Embryonic facial prominence (tissue), 1 donor: Measurements from ENCODE around the gene TSPAN5.
"Not testable (repeated sequence)": the region's sequence is repeated elsewhere in the genome, so short reads cannot be mapped to it uniquely, and the experiment has no call there.

Experiments used
- DNase-seq: peaks from one replicate; pipeline ENCODE4 v3.0.0-alpha.2; 2016; ENCODE audit errors: extremely low spot score

TSPAN5 gene

DNA sequence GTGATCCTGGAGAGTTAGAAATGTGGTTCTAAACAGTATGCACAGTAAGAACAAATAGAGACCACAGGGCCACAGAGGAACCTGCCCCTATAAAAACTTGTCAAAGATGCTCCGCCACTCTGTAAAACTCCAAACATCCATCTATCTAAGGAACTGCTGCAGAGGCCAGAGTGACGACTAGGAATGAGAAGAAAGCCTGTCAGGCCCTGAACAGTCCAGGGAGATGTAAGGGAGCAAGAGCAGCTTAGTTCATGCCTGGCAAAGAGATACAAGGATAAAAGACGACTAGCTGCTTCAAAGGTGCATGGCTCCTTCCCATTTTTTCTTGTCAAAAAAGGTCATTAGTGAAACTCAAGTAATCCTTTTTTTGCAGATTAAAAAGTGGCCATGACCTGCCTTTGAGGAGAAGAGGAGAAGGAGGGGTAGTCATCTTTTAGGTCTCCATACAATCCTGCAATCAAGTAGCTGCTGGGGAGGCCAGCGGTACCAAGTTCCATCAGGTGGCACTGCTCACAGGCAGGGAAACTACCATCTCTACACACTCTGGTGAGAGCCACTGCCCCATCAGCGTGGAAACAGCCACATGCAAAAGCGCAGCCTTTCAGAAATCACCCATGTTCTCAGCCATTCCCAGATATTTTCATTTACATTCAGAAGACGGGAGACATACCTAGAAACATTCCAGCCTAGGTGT is 162.1 kb downstream of the TSPAN5 start:
- DNase-seq = no peak

DNA sequence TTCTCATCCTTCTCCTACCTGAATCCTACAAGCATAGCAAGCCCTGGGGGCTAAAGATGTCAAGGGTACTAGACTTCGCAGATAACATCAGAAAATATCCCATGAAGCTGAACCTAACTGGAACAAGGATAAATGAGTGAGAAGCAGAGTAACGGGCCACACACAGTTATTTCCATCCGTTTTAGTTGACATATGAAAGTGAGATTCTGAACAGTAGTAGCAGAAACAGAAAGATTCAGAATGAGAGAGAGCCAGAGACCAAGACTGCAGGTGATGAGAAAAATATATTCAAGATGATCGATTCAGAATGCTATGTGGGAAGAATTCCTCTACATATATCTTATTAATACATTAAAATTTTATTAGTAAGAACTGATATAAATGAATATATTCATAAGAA is 165.1 kb downstream of the TSPAN5 start:
- DNase-seq = no peak

DNA sequence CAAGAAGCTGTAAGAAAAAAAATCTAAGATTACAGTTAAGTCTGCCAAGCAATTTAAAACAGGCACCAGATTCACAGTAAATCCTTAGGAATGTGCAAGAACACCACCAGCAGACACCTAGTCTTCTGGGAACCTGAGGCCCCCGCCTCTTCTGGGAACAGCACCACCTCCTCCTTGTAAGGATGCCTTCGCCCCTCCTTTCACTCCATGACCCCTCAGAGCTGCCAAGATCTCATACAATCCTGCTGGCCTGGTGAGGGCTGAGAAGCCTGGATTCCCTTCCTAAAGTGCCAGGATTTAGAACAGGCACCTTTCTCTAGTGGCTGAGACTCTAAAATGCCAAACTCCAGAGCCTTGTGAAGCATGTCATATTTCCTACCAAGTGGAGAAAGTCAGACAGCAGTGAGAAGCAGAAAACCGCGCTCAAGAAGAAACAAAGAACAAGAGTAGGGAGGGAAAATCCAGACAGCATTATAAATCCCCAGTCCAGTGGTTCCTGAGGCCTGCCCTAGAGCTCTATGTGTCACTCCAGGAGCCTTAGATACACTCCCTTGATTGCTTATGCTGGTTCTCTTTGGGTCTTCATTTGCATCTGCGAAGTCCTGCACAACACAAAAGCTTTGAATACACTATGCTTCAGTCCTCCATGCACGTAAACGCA is 166.4 kb downstream of the TSPAN5 start:
- DNase-seq = no peak

DNA sequence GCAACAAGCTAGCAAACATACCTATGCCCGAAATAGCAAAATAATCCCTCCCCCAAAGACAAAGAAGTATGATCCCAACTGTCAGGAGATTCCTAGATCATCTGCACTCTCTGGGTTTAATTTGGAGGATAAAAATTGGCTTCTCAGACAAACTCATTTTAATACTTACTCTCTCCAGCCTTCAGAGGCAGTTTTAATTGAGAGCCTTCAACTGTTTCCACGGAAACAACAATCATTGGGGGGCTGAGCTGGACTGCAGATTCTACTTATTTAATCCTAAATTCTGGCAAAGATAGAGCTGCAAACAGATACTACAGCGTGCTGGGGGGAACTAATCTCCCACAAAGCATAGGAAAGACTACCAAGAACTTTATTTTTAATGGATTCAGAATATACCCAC is 168.2 kb downstream of the TSPAN5 start:
- DNase-seq = no peak

DNA sequence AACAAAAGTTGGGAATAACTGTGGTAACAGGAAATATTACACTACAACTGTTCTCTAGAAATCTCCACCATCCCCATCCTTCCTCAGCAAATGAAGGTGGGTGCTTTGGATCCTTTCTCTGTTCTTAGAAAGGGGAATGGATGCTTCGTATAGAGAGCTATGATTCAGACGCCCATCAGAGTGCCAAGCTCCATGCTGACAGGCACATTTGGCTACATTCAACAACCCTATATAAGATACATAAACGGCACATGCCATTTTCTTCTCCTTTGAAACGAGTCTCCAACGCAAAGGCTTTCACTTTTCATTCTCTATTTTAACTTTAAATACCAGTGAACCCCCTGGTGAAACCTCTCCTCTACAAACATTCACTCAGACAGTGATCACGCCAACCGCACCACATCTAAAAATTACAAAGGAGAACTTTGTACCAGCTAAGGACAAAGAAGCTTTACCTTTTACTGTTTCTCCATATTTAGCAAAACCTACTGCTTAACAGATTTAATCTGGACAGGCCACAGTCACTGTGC is 172.5 kb downstream of the TSPAN5 start:
- DNase-seq = no peak

DNA sequence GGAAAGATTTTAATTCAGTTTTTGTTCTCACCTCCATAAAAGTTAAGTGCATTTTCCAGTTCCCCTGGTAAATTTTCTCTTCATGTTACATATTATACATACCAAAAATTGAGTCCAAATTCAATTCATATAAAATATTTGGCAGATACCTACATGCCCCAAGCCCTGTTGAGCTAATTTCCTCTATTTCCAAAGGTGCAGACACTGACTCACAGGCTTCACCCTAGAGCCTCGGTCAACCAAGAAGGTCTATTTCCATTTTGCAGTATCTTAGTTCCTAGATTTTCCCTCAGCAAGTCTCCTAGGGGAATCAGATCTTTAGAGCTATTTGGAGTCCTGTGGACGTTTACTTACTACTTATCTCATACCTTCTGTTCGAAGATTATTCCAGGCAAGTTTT is 174.4 kb downstream of the TSPAN5 start:
- no peak for DNase-seq

DNA sequence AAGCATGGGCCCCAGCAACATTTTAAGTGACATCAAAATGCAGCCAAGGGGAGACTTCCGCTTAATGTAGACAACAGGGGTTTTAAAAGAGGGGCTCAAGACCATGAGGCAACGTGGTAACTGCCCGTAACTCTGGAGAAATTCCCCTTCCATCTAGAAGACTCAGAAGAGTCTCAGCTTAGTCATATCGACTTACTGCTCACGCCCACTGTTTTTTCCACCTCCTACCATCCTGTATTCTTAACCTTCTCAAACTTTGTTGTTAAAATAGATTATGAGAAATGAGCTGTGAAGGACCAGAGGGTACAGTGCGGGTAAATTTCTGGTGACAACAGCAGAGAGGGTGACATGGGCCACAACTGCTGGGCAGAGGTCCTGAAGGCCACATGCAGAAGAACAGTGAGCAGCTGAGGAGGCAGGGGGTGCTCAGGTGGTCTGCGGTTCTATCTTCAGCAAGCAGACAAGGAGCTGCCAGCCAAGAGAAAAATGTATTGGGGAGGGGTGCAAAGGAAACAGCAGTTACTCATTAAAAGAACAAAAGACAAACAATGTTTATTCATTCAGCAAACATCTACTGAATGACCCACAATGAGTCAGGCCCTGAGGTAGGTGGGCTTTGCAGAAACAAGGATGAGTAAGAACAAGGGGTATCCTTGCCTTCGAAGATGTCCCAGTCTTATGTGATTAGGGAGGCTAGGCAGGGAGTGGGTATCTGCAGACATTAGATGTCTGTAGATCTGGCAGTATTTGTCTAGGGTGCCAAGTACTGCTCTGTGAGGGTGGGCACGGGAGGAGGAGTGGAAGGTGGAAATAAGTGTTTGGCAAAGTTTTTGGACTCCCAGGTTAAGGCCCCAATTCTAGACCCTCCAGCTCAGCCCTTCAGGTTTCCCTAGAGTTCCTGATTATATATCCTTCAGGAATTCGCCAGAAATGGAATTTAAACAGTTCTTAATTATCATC is 175.3 kb downstream of the TSPAN5 start:
- no peak for DNase-seq

DNA sequence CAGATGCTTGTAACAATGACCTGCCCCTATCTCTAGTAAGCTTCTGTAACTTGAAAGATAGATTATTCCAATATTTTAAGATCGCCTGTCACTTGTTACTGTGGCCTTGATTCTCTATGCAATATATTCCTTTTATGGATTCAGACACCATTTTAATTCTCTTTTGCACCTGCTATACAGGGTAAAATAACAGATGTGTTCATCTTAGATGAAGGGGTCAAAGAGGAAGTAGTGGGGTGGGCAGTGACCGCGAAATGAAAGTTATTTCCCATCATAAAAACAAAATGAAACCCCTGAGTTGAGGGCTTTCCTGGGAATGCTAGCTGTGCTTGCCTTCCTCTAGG is 175.9 kb downstream of the TSPAN5 start:
- DNase-seq = no peak

DNA sequence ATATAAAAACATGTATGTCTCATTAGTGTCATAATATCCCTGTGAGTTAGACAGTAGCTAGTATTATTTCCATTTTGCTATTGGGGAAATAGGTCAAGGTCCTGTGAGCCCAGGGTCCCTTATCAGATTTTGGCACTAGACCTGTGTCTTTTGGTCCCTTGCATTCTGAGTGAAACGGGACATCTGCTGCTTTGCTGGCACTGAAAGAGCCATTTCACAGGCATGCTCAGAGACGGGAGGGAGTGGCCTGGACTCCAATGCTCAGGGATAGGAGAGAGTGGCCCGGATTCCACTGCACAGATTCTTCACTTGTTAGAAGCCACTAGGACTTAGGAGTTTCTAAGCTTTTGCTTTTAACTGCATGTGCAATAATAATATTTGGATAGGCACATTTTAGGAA is 177.2 kb downstream of the TSPAN5 start:
- DNase-seq = no peak

DNA sequence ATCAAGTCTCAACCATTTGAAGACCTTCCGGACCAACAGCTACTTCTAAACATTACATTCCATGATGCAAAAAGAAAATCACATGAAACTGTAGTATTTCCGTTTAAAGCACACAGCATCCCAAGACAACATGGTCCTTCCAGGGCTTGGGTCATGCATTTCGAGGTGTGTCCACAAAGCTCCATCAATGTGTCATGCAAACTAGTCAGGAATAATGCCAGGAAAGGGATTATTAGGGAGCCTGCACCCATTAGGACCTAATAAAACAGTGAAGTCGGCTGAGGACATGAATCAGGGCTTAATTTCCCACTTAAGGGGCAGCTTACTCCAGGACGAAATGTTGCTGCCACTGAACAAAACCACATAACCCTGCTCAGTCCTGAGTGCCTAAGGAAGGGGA is 177.9 kb downstream of the TSPAN5 start:
- DNase-seq = no peak

DNA sequence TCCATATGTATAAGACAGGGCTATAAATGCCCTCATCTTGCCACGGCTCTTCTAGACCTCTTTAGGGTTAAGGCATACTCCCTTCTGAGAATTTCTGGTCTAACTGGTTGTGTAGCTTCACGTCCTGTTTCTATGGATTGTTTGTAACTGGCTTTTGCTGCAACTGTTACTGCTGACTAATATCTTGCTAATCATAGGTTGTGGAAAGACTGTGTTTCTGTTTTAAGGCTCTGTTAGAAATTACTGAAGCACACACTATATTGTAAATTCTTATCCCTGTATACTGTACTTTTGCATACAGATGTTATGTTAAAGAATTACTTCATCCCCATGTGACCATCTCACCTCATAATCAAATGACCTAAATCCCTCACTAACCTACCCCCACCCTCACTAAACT is 178.8 kb downstream of the TSPAN5 start:
- DNase-seq = not testable (repeated sequence)

DNA sequence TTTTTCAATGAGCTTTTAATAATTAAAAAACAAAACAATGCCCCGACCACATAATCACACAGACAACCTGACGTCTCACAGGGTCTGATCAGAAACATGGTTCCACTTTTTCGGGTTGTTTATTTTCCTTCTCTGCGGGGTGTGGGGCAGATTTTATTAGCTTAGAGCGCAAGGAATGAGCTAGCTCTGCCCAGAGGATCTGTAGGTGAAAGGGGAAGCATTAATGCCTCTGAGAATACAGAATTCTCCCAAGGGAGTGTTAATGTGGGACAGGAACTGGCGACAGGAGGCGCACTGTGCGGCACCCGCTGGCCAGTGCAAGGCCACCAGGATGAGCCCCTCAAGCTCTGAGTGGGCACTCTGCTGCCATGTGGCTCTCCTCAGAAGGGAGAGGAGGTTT is 181.5 kb downstream of the TSPAN5 start:
- no peak for DNase-seq

DNA sequence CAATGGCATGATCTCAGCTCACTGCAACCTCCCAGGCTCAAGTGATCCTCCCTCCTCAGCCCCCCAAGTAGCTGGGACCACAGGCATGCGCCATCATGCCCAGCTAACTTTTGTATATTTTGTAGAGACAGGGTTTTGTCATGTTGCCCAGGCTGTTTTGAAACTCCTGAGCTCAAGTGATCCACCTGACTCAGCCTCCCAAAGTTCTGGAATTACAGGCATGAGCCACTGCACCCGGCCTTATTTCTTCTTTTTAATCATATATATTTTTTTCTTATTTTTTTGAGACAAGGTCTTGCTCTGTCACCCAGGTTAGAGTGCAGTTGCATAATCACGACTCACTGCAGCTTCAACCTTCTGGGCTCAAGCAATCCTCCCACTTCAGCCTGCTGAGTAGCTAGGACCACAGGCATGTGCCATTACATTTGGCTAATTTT is 184.0 kb downstream of the TSPAN5 start:
- DNase-seq = no peak

DNA sequence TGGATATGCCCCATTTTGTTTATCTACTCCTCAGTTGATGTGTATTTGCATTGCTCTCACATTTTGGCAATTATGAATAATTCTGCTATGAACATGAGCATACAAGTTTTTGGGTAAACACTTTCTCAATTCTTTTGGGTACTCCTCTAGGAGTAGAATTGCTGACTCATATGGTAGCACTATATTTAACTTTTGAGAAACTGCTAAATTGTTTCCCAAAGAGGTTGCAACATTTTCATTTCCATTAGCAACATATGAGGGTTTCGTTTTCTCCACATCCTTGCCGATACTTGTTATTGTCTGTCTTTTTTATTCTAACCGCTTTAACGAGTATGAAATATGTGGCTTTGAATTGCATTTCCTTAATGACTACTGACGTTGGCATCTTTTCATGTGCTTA is 185.4 kb downstream of the TSPAN5 start:
- DNase-seq = no peak

DNA sequence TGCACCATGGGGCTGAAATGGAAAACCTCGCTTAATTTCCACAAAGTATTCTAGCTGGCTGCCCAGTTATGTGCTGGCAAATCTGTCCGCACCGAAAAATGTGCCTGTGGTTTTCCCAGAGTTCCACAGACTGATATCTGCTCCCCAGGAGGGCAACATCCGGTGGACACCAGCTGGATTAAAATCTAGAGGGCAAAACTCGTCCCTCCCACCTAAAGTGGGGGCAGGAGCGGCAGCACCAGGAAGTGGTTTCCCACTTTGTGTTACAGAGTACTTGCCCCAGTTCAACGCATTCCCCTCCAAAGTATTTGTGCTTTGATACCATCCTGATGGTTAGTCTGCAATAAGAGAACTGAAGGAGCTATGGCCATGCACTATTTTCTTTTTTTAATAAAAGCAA is 187.6 kb downstream of the TSPAN5 start:
- DNase-seq = no peak

DNA sequence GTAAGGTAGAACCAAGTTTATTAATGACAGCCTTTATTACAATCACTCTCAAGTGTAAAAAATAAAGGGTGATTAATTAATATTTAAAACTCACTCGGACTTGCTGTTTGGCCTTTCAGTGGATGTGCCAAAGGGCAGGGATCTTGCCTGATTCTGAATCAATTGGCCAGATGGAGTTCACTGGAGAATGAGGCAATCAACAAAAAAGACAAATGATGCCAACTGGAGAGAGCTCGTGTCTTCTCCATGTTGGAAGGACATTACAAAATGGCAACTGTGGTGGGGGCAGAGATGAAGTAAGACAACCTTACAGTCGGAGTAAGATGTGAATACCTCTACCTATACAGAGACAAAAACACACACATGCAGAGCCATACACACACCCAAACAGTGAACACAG is 188.0 kb downstream of the TSPAN5 start:
- DNase-seq = no peak

DNA sequence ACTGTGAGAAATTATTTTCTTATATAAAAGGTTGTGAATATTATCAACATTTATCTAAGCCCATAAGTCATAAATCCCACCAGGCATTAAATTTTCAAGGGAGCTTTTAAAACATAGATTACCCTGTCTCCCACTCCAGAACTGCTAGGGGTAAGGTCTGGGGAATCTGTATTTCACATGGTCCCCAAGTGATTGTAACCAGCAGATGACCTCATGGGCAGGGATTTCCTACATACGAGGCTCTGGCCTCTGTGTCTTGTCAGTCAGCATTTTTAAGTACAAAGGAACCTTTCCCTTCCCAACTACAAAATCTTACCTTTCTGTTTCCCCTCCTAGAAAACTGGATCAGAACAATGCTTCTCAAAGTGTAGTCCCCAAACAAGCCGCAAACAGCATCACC is 188.6 kb downstream of the TSPAN5 start:
- no peak for DNase-seq

DNA sequence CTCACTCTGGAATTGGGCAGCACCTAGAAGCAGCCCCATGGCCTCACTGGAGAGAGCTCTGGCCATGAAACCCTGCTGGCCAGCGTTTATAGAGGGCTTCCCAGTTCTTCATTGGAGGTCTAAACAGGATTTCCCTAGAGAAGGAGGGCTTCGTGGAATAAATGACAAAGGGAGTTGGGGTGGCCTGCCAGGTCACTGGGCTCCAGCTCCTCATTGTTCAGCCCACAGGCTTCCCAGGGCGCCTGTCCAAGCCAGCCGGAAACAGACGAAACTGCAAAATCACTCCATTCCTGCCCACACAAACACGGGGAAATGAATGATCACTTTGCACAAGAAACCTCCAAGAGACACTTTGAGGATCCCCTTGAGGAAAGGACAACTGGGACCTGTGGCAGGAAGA is 189.7 kb downstream of the TSPAN5 start:
- no peak for DNase-seq

DNA sequence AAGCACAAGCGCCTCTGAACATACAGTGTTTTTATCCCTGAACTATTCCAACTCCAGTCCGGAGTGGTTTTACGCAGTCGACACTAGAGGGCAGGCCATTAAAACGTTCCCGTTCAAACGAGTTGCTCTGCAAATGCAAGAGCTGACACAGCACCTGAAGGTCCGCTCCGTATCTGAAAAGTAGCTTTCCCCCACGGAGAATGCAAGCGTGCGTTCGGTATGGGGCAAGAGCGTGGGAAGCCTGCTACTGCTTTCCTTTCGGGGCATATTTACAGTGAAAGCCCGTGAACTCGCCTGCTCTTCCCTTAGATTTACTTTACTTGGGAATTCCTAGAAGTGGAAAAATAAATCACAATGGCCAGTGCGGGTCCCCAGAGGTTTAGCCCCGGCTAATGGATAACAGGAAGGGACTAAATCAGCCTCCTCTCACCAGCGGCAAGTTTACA is 190.8 kb downstream of the TSPAN5 start:
- peak; percentile 71 for DNase-seq

DNA sequence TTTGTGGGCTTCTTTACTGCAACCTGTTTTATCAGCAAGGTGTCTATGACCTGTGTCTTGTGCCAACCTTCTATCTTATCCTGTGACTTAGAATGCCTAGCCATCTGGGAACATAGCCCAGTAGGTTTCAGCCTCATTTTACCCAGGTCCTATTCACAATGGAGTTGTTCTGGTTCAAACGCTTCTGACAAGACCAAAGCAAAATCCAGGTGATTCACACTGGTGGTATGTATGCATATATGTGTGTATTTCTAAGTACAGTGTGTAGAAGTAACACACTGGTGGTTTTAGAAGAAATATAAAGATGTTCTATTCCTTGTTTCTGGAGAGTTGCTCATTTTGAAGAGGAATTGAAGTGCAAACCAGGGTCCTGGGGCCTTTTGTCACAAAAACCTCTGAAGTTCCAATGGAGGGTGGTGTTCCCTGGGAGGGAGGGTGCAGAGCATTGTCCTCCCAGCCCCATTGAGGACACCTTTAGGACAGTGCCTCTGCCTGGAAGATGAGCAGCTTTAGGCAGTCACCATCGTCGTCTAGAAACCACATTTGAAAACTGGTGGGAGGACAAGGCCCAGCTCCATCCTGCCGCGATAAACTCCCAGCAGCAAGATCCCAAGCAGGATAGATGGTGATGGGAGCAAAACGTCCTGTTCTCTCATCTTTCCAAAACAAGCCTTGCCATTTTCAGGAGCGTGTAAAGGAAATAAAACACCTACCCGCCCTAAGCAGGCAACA is 191.4 kb downstream of the TSPAN5 start:
- DNase-seq = no peak

DNA sequence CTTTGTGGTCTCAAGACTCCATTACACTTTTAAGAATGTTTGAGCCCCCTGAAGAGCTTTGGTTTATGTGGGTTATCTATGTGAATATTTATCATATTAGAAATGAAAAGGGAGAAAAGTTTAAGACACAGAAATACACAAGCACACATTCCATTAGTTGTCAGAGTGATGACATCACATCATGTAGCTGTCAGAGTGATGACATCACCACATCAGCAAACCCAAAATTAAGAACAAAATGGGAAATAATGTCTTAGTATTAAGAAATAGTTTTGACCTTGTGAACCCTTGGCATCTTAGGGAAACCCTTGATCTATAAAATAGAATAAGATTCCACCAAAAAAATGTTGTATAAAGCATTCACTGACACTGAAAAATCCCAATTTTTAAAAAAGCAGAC is 195.9 kb downstream of the TSPAN5 start:
- DNase-seq = no peak
